OCI-LY1 (cell line): ENCODE measurements around the gene R3HDM1.

ENCODE experiments used
- H2AFZ ChIP-seq: fragments of 200-600 bp; sonication (generic), shearing (Covaris generic); 2 replicates; pipeline ENCODE4 v1.6.0; 2014; ENCODE audit warnings: antibody characterized with exemption, mild to moderate bottlenecking, low read length
- H3F3A ChIP-seq: fragments of 200-600 bp; sonication (generic), shearing (Covaris generic); 2 replicates; pipeline ENCODE4 v1.6.0; 2014; ENCODE audit warnings: mild to moderate bottlenecking, antibody characterized with exemption, low read length, moderate library complexity; ENCODE audit not compliant: insufficient read depth
- H3K27ac ChIP-seq: fragments of 200-600 bp; sonication (generic); 2 replicates; pipeline ENCODE4 v1.5.1; 2014; ENCODE audit warnings: low read length, mixed run types, mild to moderate bottlenecking, low read depth; ENCODE audit not compliant: poor library complexity, severe bottlenecking
- H3K27me3 ChIP-seq: fragments of 200-600 bp; sonication (generic); 2 replicates; pipeline ENCODE4 v1.6.0; 2014; ENCODE audit warnings: antibody characterized with exemption, mild to moderate bottlenecking, low read length, moderate library complexity; ENCODE audit not compliant: insufficient read depth
- H3K36me3 ChIP-seq: fragments of 200-600 bp; sonication (generic); 2 replicates; pipeline ENCODE4 v1.6.1; 2014; ENCODE audit warnings: mild to moderate bottlenecking, antibody characterized with exemption, low read length, moderate library complexity, mixed read lengths; ENCODE audit not compliant: insufficient read depth
- H3K4me1 ChIP-seq: fragments of 200-600 bp; sonication (generic); 2 replicates; pipeline ENCODE4 v1.5.1; 2014; ENCODE audit warnings: mild to moderate bottlenecking, low read length, moderate library complexity; ENCODE audit not compliant: insufficient read depth, severe bottlenecking
- H3K4me2 ChIP-seq: fragments of 200-600 bp; sonication (generic), shearing (Covaris generic); 2 replicates; pipeline ENCODE4 v1.6.1; 2014; ENCODE audit warnings: low read length
- H3K4me3 ChIP-seq: fragments of 200-600 bp; sonication (generic); 2 replicates; pipeline ENCODE4 v1.5.1; 2014; ENCODE audit warnings: low read length, low read depth, mild to moderate bottlenecking, mixed read lengths; ENCODE audit not compliant: poor library complexity, severe bottlenecking
- H3K79me2 ChIP-seq: fragments of 200-600 bp; shearing (Covaris generic); 2 replicates; pipeline ENCODE4 v1.6.1; 2016; ENCODE audit warnings: mixed run types, low read length, mixed read lengths; ENCODE audit not compliant: insufficient read depth
- H3K9ac ChIP-seq: fragments of 200-600 bp; sonication (generic), shearing (Covaris generic); 2 replicates; pipeline ENCODE4 v1.6.1; 2014; ENCODE audit warnings: mild to moderate bottlenecking, low read length, mixed read lengths
- H3K9me2 ChIP-seq: fragments of 200-600 bp; sonication (generic), shearing (Covaris generic); 2 replicates; pipeline ENCODE4 v1.6.1; 2014; ENCODE audit warnings: low read depth, mild to moderate bottlenecking, low read length, mixed read lengths
- H3K9me3 ChIP-seq: fragments of 200-600 bp; shearing (Covaris generic); 2 replicates; pipeline ENCODE4 v1.6.1; 2014; ENCODE audit warnings: low read length, mixed read lengths
- H4K20me1 ChIP-seq: fragments of 200-600 bp; sonication (generic), shearing (Covaris generic); 2 replicates; pipeline ENCODE4 v1.6.0; 2016; ENCODE audit warnings: mild to moderate bottlenecking, low read length; ENCODE audit not compliant: insufficient read depth
- EZH2 ChIP-seq: fragments of 200-600 bp; sonication (generic), shearing (Covaris generic); IDR thresholded peaks from 2 replicates; pipeline ENCODE4 v1.8.0; 2017; ENCODE audit warnings: borderline replicate concordance, mixed run types, mild to moderate bottlenecking, antibody characterized with exemption, low read length, moderate library complexity, mixed read lengths
- TF ChIP-seq, protein P1 (sequence below): fragments of 200-600 bp; sonication (generic), shearing (Covaris generic); IDR thresholded peaks from 2 replicates; pipeline ENCODE4 v1.5.1; 2017; ENCODE audit warnings: mild to moderate bottlenecking, antibody characterized with exemption, low read length, moderate library complexity, mixed read lengths

Gene R3HDM1

GRCh38 chr2:135641156-135642068 is 110.1 kb downstream of the R3HDM1 start:
- TF ChIP-seq, protein P1, sequence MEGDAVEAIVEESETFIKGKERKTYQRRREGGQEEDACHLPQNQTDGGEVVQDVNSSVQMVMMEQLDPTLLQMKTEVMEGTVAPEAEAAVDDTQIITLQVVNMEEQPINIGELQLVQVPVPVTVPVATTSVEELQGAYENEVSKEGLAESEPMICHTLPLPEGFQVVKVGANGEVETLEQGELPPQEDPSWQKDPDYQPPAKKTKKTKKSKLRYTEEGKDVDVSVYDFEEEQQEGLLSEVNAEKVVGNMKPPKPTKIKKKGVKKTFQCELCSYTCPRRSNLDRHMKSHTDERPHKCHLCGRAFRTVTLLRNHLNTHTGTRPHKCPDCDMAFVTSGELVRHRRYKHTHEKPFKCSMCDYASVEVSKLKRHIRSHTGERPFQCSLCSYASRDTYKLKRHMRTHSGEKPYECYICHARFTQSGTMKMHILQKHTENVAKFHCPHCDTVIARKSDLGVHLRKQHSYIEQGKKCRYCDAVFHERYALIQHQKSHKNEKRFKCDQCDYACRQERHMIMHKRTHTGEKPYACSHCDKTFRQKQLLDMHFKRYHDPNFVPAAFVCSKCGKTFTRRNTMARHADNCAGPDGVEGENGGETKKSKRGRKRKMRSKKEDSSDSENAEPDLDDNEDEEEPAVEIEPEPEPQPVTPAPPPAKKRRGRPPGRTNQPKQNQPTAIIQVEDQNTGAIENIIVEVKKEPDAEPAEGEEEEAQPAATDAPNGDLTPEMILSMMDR, result no peak
- no peak for TF ChIP-seq EZH2
- no peak overlapping the region for H3K4me3 ChIP-seq
- peaks cover 85% of the 10 kb centered on the region for H3K36me3 ChIP-seq

DNA sequence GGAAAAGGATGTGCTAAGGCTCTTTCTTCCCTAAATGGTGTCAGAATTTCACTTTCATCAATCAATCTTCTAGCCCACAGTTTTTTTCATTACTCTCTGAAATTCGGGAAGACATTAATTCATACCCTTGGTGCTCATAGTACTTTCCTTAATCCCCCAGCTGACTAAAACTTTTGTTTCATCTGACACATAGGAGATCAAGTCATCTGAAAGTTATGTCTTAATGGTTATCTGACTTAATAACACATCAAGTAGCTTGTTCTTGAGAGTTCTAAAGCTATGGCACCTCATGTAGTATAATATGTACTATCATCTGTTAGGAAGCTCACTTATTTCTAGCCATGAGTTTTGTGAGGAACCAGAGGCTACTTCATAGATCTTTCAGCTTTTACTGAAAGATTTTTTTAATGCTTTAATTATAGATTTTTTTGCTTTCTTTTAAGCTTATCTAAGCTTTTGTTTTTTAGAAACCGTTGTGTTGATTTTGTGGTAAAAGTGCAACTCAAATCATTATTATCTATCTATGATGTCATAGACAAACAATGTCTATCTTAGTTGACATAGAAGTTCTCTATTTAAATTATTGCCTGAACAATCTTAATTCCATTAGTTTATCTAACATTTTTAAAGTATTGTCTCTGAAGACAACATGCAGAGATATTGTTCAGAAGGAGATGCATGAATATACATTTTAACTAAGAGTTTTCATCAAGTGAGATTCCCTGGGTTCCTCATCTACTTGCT is 116.7 kb downstream of the R3HDM1 start:
- Histone ChIP-seq H3K9me3 (no peaks in the 10 kb centered on the region), H3K9ac (no peak overlapping the region), H3K27me3 (no peaks in the 10 kb centered on the region), H3K27ac (no peak overlapping the region), H3K36me3 (peaks cover 70% of the 10 kb centered on the region), H2AFZ (no peak overlapping the region), H3K4me1 (no peaks in the 10 kb centered on the region), H3K4me3 (no peak overlapping the region), H3K79me2 (no peaks in the 10 kb centered on the region), H4K20me1 (no peaks in the 10 kb centered on the region), H3K9me2 (no peaks in the 10 kb centered on the region), H3K4me2 (no peak overlapping the region), H3F3A (no peaks in the 10 kb centered on the region)
- TF ChIP-seq, protein P1, result no peak
- no peak for TF ChIP-seq EZH2

More at GRCh38 chr2:135641156-135642068, 110.1 kb downstream of the R3HDM1 start:
- Histone ChIP-seq H2AFZ (no peak overlapping the region), H3K9me3 (no peaks in the 10 kb centered on the region), H3K4me1 (no peaks in the 10 kb centered on the region), H3K27me3 (no peaks in the 10 kb centered on the region), H3K27ac (no peak overlapping the region), H3K9me2 (no peaks in the 10 kb centered on the region), H3K4me2 (no peak overlapping the region), H3K79me2 (no peaks in the 10 kb centered on the region), H4K20me1 (no peaks in the 10 kb centered on the region), H3F3A (no peaks in the 10 kb centered on the region), H3K9ac (no peak overlapping the region)

- no peaks in the 10 kb centered on the region for H3K79me2 ChIP-seq
- H3K27ac ChIP-seq, result no peak overlapping the region
- H3K9ac ChIP-seq, result no peak overlapping the region
- no peaks in the 10 kb centered on the region for H3K9me3 ChIP-seq
- H2AFZ ChIP-seq, result no peak overlapping the region
- TF ChIP-seq, protein P1, result no peak
- no peak for TF ChIP-seq EZH2
- no peaks in the 10 kb centered on the region for H4K20me1 ChIP-seq
- no peaks in the 10 kb centered on the region for H3K9me2 ChIP-seq
- no peak overlapping the region for H3K4me2 ChIP-seq
- no peaks in the 10 kb centered on the region for H3K4me1 ChIP-seq
- no peak overlapping the region for H3K4me3 ChIP-seq
- no peaks in the 10 kb centered on the region for H3F3A ChIP-seq
- H3K27me3 ChIP-seq, result no peaks in the 10 kb centered on the region
- peaks cover 66% of the 10 kb centered on the region for H3K36me3 ChIP-seq
Observed at GRCh38 chr2:135650721-135651120, 119.4 kb downstream of the R3HDM1 start.
